ENCODE data around the gene ELMO1. TPM values are rescaled to one million over a fixed set of nuclear protein-coding genes. Genes with fewer than 3 reads are reported as not detected.

ELMO1 gene
- total and polyA plus RNA-seq, 2 of the 13 experiments (the other 11 are each of a cell fraction or from before 2014, with no cell fraction given): 0.11 to 0.17 TPM

DNA sequence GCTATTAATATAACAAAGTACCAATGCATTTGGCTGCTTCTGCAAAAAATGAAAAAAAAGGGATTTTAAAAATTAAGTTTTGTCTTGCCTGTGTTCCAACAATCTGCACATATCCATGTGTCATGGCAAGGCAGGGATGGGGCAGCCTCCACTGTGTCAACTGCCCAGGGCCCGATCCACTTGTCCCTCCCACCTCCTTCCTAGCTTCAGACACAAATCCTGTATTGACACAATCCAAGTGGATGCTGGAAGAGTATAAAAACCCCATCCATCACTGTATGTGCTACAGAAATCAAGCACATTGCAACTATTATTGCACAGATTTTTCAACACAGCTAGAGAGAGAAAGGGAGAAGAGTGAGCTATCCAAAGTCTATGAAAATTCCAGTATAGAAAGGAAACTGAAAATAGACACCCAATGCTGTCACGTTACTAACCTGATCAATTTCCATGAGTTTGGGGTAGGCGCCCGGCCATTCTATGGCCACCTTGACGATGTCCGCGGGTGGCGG is 106.4 kb downstream of the ELMO1 start:
- TF ChIP-seq XRCC5 (optimal IDR thresholded peaks at IDR 0.05; ENCODE audit: low read length): no peak
- TF ChIP-seq TBX3 (IDR thresholded peaks at IDR 0.05; ENCODE audit: borderline replicate concordance): no peak
- no peak for TF ChIP-seq PRDM10 (CRISPR knock-in tag; IDR thresholded peaks at IDR 0.05; ENCODE audit: low read depth)
- no peak for TF ChIP-seq ZNF547 (CRISPR knock-in tag; IDR thresholded peaks at IDR 0.05)
- no peak for TF ChIP-seq AGO2 (optimal IDR thresholded peaks at IDR 0.05; ENCODE audit: low read depth, low read length)
- TF ChIP-seq SMYD3 (CRISPR knock-in tag; IDR thresholded peaks at IDR 0.05): no peak
- TF ChIP-seq HIC2 (CRISPR knock-in tag; IDR thresholded peaks at IDR 0.05; ENCODE audit: low read depth): no peak
- no peak for TF ChIP-seq MEIS1 (CRISPR knock-in tag; IDR thresholded peaks at IDR 0.05; ENCODE audit: borderline replicate concordance)
- TF ChIP-seq JUN (CRISPR knock-in tag; IDR thresholded peaks at IDR 0.05): no peak
- TF ChIP-seq ZNF33A (CRISPR knock-in tag; IDR thresholded peaks at IDR 0.05; ENCODE audit: borderline replicate concordance): no peak
- no peak for TF ChIP-seq ZSCAN9 (CRISPR knock-in tag; IDR thresholded peaks at IDR 0.05; ENCODE audit: borderline replicate concordance)
- no peak for TF ChIP-seq ZNF317 (CRISPR knock-in tag; IDR thresholded peaks at IDR 0.05)
- no peak for TF ChIP-seq ZNF609 (CRISPR knock-in tag; IDR thresholded peaks at IDR 0.05; ENCODE audit: borderline replicate concordance)
- intact Hi-C loops (cut with micrococcal nuclease; ENCODE audit: unreplicated experiment): no loop called here
- no peaks in the 10 kb centered on the region for H3K4me1 ChIP-seq (ENCODE audit: insufficient read depth, low read length)
- in situ Hi-C loops (cut with HindIII; ENCODE audit: extremely low pct_ligation_motif_present, low pct_unique_long_range_greater_than_20kb): no loop called here
- DNase-seq (ENCODE audit: low spot score): no peak
- H3K36me3 ChIP-seq (replicated peaks in 1 of 2; ENCODE audit: control insufficient read depth in 1 of 2, insufficient read depth in 2 of 2, low read length in 2 of 2): no peaks in the 10 kb centered on the region
- no peak overlapping the region for H3K4me3 ChIP-seq (replicated peaks in 1 of 3; ENCODE audit: insufficient read depth in 1 of 3, low read depth in 2 of 3, low read length in 3 of 3)
- no peak for ATAC-seq
- CTCF ChIA-PET (ENCODE audit: low intra/inter-chr PET ratio, low total read pairs): no interaction called here
- WGBS (ENCODE audit: low lambda C conversion rate): 55% methylated on average over 8 of the region's 8 CpGs
- no TSS peak for BruUV-seq (replicated peaks)
- no peaks in the 10 kb centered on the region for H4K20me1 ChIP-seq (ENCODE audit: insufficient read depth, low read length)
- H3K27ac ChIP-seq (ENCODE audit: extremely low read length, insufficient read depth, low read length): no peak overlapping the region
- no peak overlapping the region for H3K4me2 ChIP-seq (ENCODE audit: low read depth, low read length)
- no peak overlapping the region for H3K9ac ChIP-seq (ENCODE audit: insufficient read depth, low read depth, low read length)
- no peaks in the 10 kb centered on the region for H3K9me3 ChIP-seq (ENCODE audit: low read length)
- H2AFZ ChIP-seq (ENCODE audit: low read length): no peak overlapping the region
- no peak for FAIRE-seq
- H3K27me3 ChIP-seq (ENCODE audit: control insufficient read depth in 1 of 2, insufficient read depth in 2 of 2, low read length in 2 of 2): no peaks in the 10 kb centered on the region
- POLR2A ChIA-PET: no interaction called here
- no peaks in the 10 kb centered on the region for H3K79me2 ChIP-seq (ENCODE audit: insufficient read depth, low read length)

All from HepG2 (cell line).